ENCODE data around the gene ELP4. TPM values are rescaled to one million over a fixed set of nuclear protein-coding genes. Genes with fewer than 3 reads are reported as not detected.

ELP4 gene
- total RNA-seq, 1 experiment from 2014 or later = 17.2 TPM

- TF ChIP-seq TCF7L2 (IDR thresholded peaks at IDR 0.05; ENCODE audit: low read depth, low read length) (no peak), CTCF (IDR thresholded peaks at IDR 0.05) (no peak), SIN3A (IDR thresholded peaks at IDR 0.05; ENCODE audit: borderline replicate concordance, insufficient read depth, low read depth, low read length) (no peak), POLR2AphosphoS5 (IDR thresholded peaks at IDR 0.05; ENCODE audit: low read depth, low read length) (no peak), REST (IDR thresholded peaks at IDR 0.05; ENCODE audit: insufficient read depth in 1 of 2, low read depth in 2 of 2, low read length in 1 of 2) (no peak)
- DNase-seq (ENCODE audit: low read depth, low spot score) (no peak), ATAC-seq (no peak)
- BruUV-seq (replicated peaks) = no TSS peak
- in situ Hi-C loops (cut with HindIII; ENCODE audit: low pct_unique_long_range_greater_than_20kb, low sequenced_read_pairs) (no loop called here), intact Hi-C loops (cut with micrococcal nuclease; ENCODE audit: unreplicated experiment) (no loop called here)
- ChIA-PET CTCF (no interaction called here), POLR2A (no interaction called here)
- Histone ChIP-seq H3K27me3 (ENCODE audit: control insufficient read depth, insufficient read depth, low read length) (no peaks in the 10 kb centered on the region), H3K9me3 (ENCODE audit: control insufficient read depth, insufficient read depth, low read depth, low read length) (no peaks in the 10 kb centered on the region), H3K4me1 (ENCODE audit: control insufficient read depth, insufficient read depth, low read length) (no peaks in the 10 kb centered on the region), H3K36me3 (ENCODE audit: control insufficient read depth, insufficient read depth, low read length) (no peaks in the 10 kb centered on the region), H3K4me3 (ENCODE audit: low read depth in 2 of 2, low read length in 2 of 2) (no peak overlapping the region), H3K27ac (ENCODE audit: low read length) (no peak overlapping the region)
Measured at GRCh38 chr11:31822175-31822926, 312.8 kb downstream of the ELP4 start.

GRCh38 chr11:31822927-31823643 lies 313.5 kb downstream of the ELP4 start:
- Histone ChIP-seq H3K4me1 (ENCODE audit: control insufficient read depth, insufficient read depth, low read length) (no peaks in the 10 kb centered on the region), H3K27ac (ENCODE audit: low read length) (no peak overlapping the region), H3K9me3 (ENCODE audit: control insufficient read depth, insufficient read depth, low read depth, low read length) (no peaks in the 10 kb centered on the region), H3K4me3 (ENCODE audit: low read depth in 2 of 2, low read length in 2 of 2) (no peak overlapping the region), H3K36me3 (ENCODE audit: control insufficient read depth, insufficient read depth, low read length) (no peaks in the 10 kb centered on the region), H3K27me3 (ENCODE audit: control insufficient read depth, insufficient read depth, low read length) (peaks cover 6% of the 10 kb centered on the region)
- BruUV-seq (replicated peaks) = no TSS peak
- ATAC-seq = no peak
- in situ Hi-C loops (cut with HindIII; ENCODE audit: low pct_unique_long_range_greater_than_20kb, low sequenced_read_pairs) (no loop called here), intact Hi-C loops (cut with micrococcal nuclease; ENCODE audit: unreplicated experiment) (no loop called here)
- TF ChIP-seq REST (IDR thresholded peaks at IDR 0.05; ENCODE audit: insufficient read depth in 1 of 2, low read depth in 2 of 2, low read length in 1 of 2) (no peak), POLR2AphosphoS5 (IDR thresholded peaks at IDR 0.05; ENCODE audit: low read depth, low read length) (no peak), CTCF (IDR thresholded peaks at IDR 0.05) (no peak), TCF7L2 (IDR thresholded peaks at IDR 0.05; ENCODE audit: low read depth, low read length) (no peak), SIN3A (IDR thresholded peaks at IDR 0.05; ENCODE audit: borderline replicate concordance, insufficient read depth, low read depth, low read length) (no peak)
- ChIA-PET POLR2A (no interaction called here), CTCF (no interaction called here)
- no peak for DNase-seq (ENCODE audit: low read depth, low spot score)
